ENCODE measurements around the gene GORASP2. TPM values are rescaled to one million over a fixed set of nuclear protein-coding genes. Genes with fewer than 3 reads are reported as not detected.

The GORASP2 gene
- total and polyA plus RNA-seq, 2 of the 8 experiments (the other 6 are each of a cell fraction or from before 2014, with no cell fraction given), result 86.8 to 214 TPM

DNA sequence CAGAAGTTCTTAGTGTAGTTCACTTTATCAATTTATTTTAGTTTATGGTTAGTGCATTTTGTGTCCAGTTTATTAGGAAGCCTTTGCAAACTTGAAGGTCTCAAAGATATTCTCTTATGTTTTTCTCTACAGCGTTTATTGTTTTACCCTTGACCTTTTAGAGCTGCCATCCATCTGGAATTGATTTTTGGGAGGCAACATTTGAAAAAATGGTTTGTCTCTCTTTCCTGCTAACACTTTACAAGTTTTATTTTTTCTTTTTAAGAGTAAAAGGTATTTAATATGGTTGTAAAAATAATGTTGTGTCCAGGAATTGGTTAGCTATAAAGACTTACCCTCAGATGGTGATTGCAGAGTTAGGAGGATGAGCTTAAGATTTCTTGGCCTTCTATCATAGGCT is 14.0 kb downstream of the GORASP2 start:
- no peaks in the 10 kb centered on the region for H3K4me1 ChIP-seq (replicated peaks in 1 of 4; ENCODE audit: control insufficient read depth in 3 of 4, insufficient read depth in 4 of 4, low read length in 3 of 4)
- FAIRE-seq (no peak), DNase-seq (ENCODE audit: low read depth in 1 of 2, low spot score in 2 of 2) (no peak)
- H3K4me3 ChIP-seq (ENCODE audit: extremely low read depth in 1 of 4, insufficient read depth in 2 of 4, low read depth in 3 of 4, low read length in 4 of 4), result no peak overlapping the region
- no peak overlapping the region for H3K56ac ChIP-seq (replicated peaks; ENCODE audit: insufficient read length, low read depth, low read length)
- H3K79me2 ChIP-seq (ENCODE audit: control insufficient read depth in 1 of 2, insufficient read depth in 2 of 2, low read length in 2 of 2), result peaks cover 0 to 95% of the 10 kb centered on the region in 2 experiments; a peak in 3 of 4 replicates
- H2AK5ac ChIP-seq (ENCODE audit: low read depth, low read length), result no peak overlapping the region
- H3K27me3 ChIP-seq (replicated peaks in 1 of 4; ENCODE audit: control insufficient read depth in 3 of 4, extremely low read depth in 1 of 4, insufficient read depth in 3 of 4, low read length in 3 of 4), result no peaks in the 10 kb centered on the region
- H4K20me1 ChIP-seq (replicated peaks in 1 of 2; ENCODE audit: control insufficient read depth in 1 of 2, insufficient read depth in 2 of 2, low read length in 2 of 2), result peaks cover 7 to 18% of the 10 kb centered on the region in 2 experiments
- no peak overlapping the region for H4K8ac ChIP-seq (ENCODE audit: extremely low read depth, insufficient read depth, low read length)
- H3K14ac ChIP-seq (ENCODE audit: insufficient read length), result no peak overlapping the region
- H2AFZ ChIP-seq (ENCODE audit: low read length), result no peak overlapping the region
- no peak overlapping the region for H3K18ac ChIP-seq (ENCODE audit: extremely low read depth, low read length)
- no peak overlapping the region for H2BK12ac ChIP-seq (ENCODE audit: low read depth, low read length)
- H3K27ac ChIP-seq (ENCODE audit: low read depth, low read length), result no peak overlapping the region
- no peaks in the 10 kb centered on the region for H3K9me3 ChIP-seq (ENCODE audit: insufficient read depth in 2 of 2, low read depth in 1 of 2, low read length in 1 of 2)
- H2BK20ac ChIP-seq (ENCODE audit: low read length), result no peak overlapping the region
- WGBS, 2 experiments (ENCODE audit: extremely low coverage in 1 of 2, insufficient coverage in 1 of 2, insufficient read length in 1 of 2, insufficient replicate concordance in 2 of 2, low coverage in 1 of 2, low lambda C conversion rate in 2 of 2, missing lambda C conversion rate in 1 of 2), result 97% methylated on average over 1 of the region's 1 CpG; no CpG with 5 or more reads in 1 of the 2 experiments
- no peak overlapping the region for H2BK5ac ChIP-seq (ENCODE audit: low read depth, low read length)
- H2BK15ac ChIP-seq (ENCODE audit: low read length), result no peak overlapping the region
- peaks cover 0 to 5% (median 0%) of the 10 kb centered on the region in 4 experiments; a peak in 1 of 8 replicates for H3K36me3 ChIP-seq (ENCODE audit: control insufficient read depth in 2 of 4, insufficient read depth in 4 of 4, low read length in 3 of 4)
- no peak overlapping the region for H2BK120ac ChIP-seq (replicated peaks; ENCODE audit: low read depth, low read length)
- H3K23ac ChIP-seq (ENCODE audit: insufficient read length), result no peak overlapping the region
- H3K9ac ChIP-seq (replicated peaks in 1 of 4; ENCODE audit: extremely low read depth in 1 of 4, low read depth in 3 of 4, low read length in 3 of 4), result no peak overlapping the region
- no peak overlapping the region for H3K4me2 ChIP-seq (ENCODE audit: insufficient read depth in 1 of 2, low read depth in 2 of 2, low read length in 2 of 2)
- ChIA-PET CTCF (ENCODE audit: partially characterized antibody) (interaction anchor here (0.8 kb wide), 1 partner anchor 14 kb away, joined by 3 read pairs; no protein-coding TSS in a partner anchor), POLR2A (ENCODE audit: partially characterized antibody) (interaction anchor here (1.7 kb wide), 1 partner anchor 12 kb away, joined by 6 read pairs; no protein-coding TSS in a partner anchor)
- H3K23me2 ChIP-seq (ENCODE audit: low read depth, low read length), result no peaks in the 10 kb centered on the region
- no peak overlapping the region for H4K91ac ChIP-seq (replicated peaks; ENCODE audit: insufficient read length, low read length)
- H3K79me1 ChIP-seq (ENCODE audit: low read depth, low read length), result peaks cover 2% of the 10 kb centered on the region; the same call in 1 of the 2 replicates
- no peak overlapping the region for H3K4ac ChIP-seq (replicated peaks; ENCODE audit: insufficient read length, low read depth, low read length)
- no peak overlapping the region for H4K5ac ChIP-seq (ENCODE audit: insufficient read length, low read depth, low read length)

Data from H1 (cell line).